Neural progenitor cell (in vitro differentiated cells): ENCODE data around the gene ENDOG.
"Not testable (repeated sequence)": the region's sequence is repeated elsewhere in the genome, so short reads cannot be mapped to it uniquely, and the experiment has no call there.

Experiments used
- CTCF ChIP-seq: fragments of 200-600 bp; sonication (generic); IDR thresholded peaks from 2 replicates; pipeline ENCODE4 v1.5.1; 2017; ENCODE audit warnings: antibody characterized with exemption, mild to moderate bottlenecking
- EZH2 ChIP-seq: fragments of 200-600 bp; sonication (generic); IDR thresholded peaks from 2 replicates; pipeline ENCODE4 v1.6.1; 2017; ENCODE audit warnings: antibody characterized with exemption, mild to moderate bottlenecking, moderate library complexity

- not testable (repeated sequence) for TF ChIP-seq EZH2, CTCF
These were observed 38.2 kb upstream of the ENDOG start for GRCh38 chr9:128780093-128780492.
